AG04450 (cell line): Measurements from ENCODE around the gene PANX2. TPM values are rescaled to one million over a fixed set of nuclear protein-coding genes. Genes with fewer than 3 reads are reported as not detected.

Source experiments
- CTCF ChIA-PET: fragments of 300-600, 350-600 bp; formaldehyde crosslinking; extraction: SDS; loops from one replicate; lab custom pipeline; 2022; ENCODE audit warnings: antibody characterized with exemption, inconsistent platforms; lab: Charles Lee
- POLR2A ChIA-PET: fragments of 350-600 bp; formaldehyde crosslinking; extraction: SDS; loops from one replicate; lab custom pipeline; 2021; ENCODE audit warnings: antibody characterized with exemption, inconsistent platforms; lab: Yijun Ruan, JAX
- DNase-seq: peaks from one replicate; pipeline ENCODE4 v3.0.0-alpha.2; 2011; ENCODE audit warnings: low read depth, low spot score
- H3K27ac ChIP-seq: one replicate; pipeline ENCODE4 v1.5.1; 2012; ENCODE audit warnings: low read depth, low read length, control low read depth
- H3K27me3 ChIP-seq: one replicate; pipeline ENCODE4 v1.6.0; 2012; ENCODE audit warnings: low read length; ENCODE audit not compliant: control insufficient read depth, insufficient read depth
- H3K4me3 ChIP-seq: 2 replicates; pipeline ENCODE4 v1.5.1; 2011; ENCODE audit warnings: mild to moderate bottlenecking, low read depth, low read length, control low read depth
- H3K9me3 ChIP-seq: 2 replicates; pipeline ENCODE4 v1.5.1; 2012; ENCODE audit warnings: low read length; ENCODE audit not compliant: control insufficient read depth, insufficient read depth
- CTCF ChIP-seq: IDR thresholded peaks from 2 replicates; pipeline ENCODE4 v1.5.1; 2011; ENCODE audit warnings: low read depth, low read length, control low read depth, inconsistent platforms
- polyA plus RNA-seq: library from polyadenylated mRNA; depleted of rRNA; stranded (reverse); fragments of >200 nt; gene quantifications from 2 replicates; pipeline ENCODE4 v1.2.3, GENCODE V29; 2011

The PANX2 gene
- polyA plus RNA-seq, 1 experiment, result 0.93 TPM

- CTCF ChIA-PET, result no interaction called here
- TF ChIP-seq CTCF, result no peak
- Histone ChIP-seq H3K4me3 (no peak overlapping the region), H3K27me3 (peaks cover 2% of the 10 kb centered on the region), H3K9me3 (no peaks in the 10 kb centered on the region; the same call in 1 of the 2 replicates), H3K27ac (no peak overlapping the region)
- no peak for DNase-seq
- POLR2A ChIA-PET, result no interaction called here
Measured at GRCh38 chr22:50150161-50151129, 20.1 kb upstream of the PANX2 start.

GRCh38 chr22:50151571-50152537 is 18.7 kb upstream of the PANX2 start:
- peaks cover 2% of the 10 kb centered on the region for H3K27me3 ChIP-seq
- no peaks in the 10 kb centered on the region; the same call in 1 of the 2 replicates for H3K9me3 ChIP-seq
- no peak overlapping the region for H3K27ac ChIP-seq
- H3K4me3 ChIP-seq, result no peak overlapping the region
- POLR2A ChIA-PET, result interaction anchor here (0.6 kb wide), 1 partner anchor 180 kb away, joined by 6 read pairs; no protein-coding TSS in a partner anchor
- no peak for TF ChIP-seq CTCF
- CTCF ChIA-PET, result no interaction called here
- DNase-seq, result no peak

- CTCF ChIA-PET, result no interaction called here
- no peak overlapping the region for H3K27ac ChIP-seq
- no peak for DNase-seq
Measured at GRCh38 chr22:50153056-50153755, 17.3 kb upstream of the PANX2 start.

GRCh38 chr22:50153756-50154140 is 16.8 kb upstream of the PANX2 start:
- DNase-seq, result no peak
- ChIA-PET POLR2A (no interaction called here), CTCF (no interaction called here)
- Histone ChIP-seq H3K9me3 (no peaks in the 10 kb centered on the region; the same call in 1 of the 2 replicates), H3K27ac (no peak overlapping the region), H3K4me3 (no peak overlapping the region), H3K27me3 (peaks cover 2% of the 10 kb centered on the region)
- TF ChIP-seq CTCF, result no peak

More at GRCh38 chr22:50153056-50153755, 17.3 kb upstream of the PANX2 start:
- no peak overlapping the region for H3K4me3 ChIP-seq
- H3K27me3 ChIP-seq, result peaks cover 2% of the 10 kb centered on the region
- TF ChIP-seq CTCF, result no peak
- POLR2A ChIA-PET, result no interaction called here
- H3K9me3 ChIP-seq, result no peaks in the 10 kb centered on the region; the same call in 1 of the 2 replicates
